GM19099 (cell line): ENCODE measurements around the gene ADAM19.

ENCODE experiments used
- POLR2A ChIP-seq: IDR thresholded peaks from 3 replicates; pipeline ENCODE4 v1.6.1; 2011; ENCODE audit warnings: low read depth; ENCODE audit not compliant: insufficient read length; ENCODE audit errors: extremely low read depth

Gene ADAM19, protein sequence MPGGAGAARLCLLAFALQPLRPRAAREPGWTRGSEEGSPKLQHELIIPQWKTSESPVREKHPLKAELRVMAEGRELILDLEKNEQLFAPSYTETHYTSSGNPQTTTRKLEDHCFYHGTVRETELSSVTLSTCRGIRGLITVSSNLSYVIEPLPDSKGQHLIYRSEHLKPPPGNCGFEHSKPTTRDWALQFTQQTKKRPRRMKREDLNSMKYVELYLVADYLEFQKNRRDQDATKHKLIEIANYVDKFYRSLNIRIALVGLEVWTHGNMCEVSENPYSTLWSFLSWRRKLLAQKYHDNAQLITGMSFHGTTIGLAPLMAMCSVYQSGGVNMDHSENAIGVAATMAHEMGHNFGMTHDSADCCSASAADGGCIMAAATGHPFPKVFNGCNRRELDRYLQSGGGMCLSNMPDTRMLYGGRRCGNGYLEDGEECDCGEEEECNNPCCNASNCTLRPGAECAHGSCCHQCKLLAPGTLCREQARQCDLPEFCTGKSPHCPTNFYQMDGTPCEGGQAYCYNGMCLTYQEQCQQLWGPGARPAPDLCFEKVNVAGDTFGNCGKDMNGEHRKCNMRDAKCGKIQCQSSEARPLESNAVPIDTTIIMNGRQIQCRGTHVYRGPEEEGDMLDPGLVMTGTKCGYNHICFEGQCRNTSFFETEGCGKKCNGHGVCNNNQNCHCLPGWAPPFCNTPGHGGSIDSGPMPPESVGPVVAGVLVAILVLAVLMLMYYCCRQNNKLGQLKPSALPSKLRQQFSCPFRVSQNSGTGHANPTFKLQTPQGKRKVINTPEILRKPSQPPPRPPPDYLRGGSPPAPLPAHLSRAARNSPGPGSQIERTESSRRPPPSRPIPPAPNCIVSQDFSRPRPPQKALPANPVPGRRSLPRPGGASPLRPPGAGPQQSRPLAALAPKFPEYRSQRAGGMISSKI

DNA sequence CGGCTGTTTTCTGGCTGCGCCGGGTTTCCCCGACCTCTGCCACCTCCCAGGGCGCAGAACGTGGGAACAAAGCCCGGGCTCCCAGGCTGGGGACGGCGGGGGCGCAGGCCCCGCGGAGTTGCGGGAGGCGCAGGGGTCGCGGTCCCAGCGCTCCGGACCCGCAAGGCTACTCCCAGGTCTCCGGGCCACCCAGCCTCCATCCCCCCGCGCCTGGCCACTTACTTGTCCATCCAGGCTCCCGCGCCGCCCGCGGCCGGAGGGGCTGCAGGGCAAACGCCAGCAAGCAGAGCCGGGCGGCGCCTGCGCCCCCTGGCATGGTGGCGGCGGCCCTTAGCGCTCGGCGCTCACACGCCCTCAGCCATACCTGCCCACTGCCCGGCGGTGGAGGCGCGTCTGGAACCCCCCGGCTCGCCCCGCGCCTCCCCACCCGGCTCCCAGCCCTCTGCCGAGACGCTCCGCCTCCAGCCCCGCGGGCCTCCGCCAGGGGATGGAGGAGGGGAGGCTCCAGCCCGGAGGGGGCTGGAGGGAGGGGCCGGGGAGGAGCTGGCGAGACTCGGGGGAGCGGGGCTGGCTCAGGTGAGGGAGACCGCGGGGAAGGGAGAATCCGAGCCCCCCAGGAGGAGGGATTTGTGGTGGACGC, at the start of gene ADAM19:
TSS of gene ADAM19 (minus strand) at position 395 of the 640 bp plus-strand sequence. CDS start at position 316, 79 bp downstream.
- peak; percentile 54 for TF ChIP-seq POLR2A

DNA sequence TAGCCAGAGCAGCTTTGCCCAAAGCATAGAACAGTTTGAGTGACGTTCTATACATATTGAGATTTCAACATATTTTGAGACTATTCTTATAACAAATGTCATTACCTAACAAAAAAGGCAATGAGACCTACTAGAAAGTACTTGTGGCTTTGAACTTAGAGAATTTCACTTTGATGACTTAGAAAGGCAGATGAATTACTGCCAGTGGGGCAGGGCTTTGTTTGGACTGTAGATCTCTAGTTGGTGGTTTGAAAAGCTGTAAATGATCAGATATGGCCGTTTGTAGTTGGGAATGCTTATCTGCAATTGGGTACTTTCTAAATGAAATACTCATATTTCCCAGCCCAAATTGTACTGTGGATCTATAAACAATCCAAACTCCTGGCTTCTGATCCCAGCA, 48.6 kb upstream of the ADAM19 start:
- TF ChIP-seq POLR2A = no peak

DNA sequence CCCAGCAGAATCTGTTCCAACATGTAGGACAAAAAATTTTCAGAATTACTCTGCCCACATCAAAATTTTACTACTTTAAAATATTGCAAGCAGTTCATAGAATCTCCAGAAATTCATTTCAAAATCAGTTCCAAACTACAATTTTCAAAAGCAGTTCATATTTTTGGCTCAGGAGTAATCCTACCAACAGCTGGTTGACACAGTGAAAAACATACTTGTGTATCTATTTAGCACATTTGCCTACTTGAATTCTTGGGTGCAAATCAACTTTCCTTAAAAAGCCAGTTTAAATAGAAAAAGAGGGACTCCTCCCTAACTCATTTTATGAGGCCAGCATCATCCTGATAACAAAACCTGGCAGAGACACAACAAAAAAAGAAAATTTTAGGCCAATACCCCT, 45.2 kb upstream of the ADAM19 start:
- no peak for TF ChIP-seq POLR2A

DNA sequence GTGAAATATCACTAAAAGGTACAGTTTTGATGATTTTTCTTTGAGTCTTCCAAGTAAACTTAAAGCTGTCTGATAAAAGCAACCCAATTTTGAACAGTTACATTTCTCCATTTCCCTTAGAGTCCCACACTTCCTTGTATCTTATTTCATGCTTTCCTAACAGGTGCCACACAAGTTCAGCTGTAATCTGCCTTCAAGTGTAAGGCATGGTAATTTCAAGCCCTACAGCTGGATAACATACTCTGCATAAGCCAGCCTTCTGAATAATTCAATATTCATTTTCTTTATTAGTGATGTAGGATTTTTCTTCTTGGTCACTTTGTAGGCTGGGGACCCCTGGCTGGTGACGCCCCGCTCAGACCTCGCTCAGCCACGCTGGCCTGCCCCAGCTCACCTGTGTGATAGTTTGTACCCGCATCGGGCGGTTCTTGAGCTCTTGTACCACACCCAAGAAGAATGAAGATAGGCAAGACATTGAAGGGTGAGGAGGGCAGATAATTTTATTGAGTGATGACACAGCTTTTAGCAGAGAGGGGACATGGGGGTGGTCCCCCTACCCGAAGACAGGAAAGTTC, 42.7 kb upstream of the ADAM19 start:
- no peak for TF ChIP-seq POLR2A

DNA sequence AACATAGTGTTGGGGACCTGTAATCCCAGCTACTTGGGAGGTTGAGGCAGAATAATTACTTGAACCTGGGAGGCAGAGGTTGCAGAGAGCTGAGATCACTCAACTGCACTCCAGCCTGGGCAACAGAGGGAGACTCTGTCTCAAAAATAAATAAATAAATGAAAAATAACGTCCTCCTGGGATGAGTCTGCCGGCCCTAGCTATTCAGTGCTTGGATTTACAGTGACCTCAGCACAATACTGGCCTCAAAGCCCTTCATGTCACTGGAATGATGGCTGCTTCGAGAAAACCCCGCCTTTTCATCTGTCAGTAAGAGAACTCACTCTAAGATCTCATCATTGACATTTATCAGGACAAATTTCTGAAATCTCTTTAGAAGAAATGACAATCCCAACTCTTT, 41.2 kb upstream of the ADAM19 start:
- TF ChIP-seq POLR2A = no peak

DNA sequence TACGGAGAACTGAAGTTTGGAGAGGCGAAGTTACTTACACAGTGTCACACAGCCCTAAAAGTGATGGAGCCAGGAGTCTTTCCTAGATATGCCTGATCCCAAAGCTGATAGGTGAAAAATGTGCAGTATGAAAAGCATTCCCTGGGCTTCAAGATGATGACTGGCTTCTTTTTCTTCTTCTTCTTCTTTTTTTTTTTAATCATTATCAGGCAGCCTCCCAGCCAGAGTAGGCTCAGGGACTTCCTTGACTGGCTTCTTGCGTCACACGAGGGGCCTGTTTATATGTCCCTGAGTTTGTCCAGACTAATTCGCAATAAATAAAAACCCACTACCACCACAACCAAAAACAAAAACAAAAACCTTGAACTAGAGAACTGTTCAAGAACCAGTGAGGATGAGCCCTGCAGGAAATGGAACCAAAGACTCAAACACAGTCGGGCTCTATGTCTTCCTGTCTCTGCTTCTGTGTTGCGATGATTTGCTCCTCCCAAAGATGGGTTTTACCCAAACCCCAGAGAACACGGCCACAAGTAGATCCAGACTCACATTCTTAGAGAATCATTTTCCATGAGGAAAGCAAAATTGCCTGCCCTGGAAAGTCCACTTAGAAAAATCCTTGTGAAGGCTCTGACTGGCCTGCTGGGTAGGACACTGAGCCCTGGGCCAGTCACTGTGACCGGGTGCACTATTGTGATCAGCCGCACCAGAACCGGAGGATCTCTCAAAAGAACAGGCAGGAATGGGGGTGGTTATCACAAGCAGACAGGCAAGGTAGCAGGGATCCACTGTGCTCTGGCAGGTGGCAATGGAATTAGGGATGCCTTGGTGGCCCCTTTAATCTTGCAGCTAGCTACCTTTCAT, 38.0 kb upstream of the ADAM19 start:
- no peak for TF ChIP-seq POLR2A

DNA sequence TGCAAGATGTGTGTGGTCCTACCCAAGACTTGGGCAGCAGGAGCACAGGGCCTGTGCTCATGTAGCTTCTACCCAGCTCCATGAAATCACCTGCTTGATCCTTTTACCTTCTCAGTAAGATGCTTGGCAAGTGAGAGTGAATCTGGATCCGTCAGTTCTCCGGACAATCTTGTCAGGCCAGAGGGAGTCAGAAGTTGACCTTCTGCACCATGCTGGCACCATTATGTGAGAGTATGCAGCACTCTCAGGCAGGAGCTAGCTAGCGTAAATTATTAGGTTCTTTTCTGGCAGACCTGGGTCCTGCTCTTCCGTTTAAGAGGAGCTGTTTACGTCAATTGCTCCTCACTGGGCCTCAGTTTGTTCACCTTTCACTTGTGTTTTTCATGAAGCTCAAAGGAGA, 37.0 kb upstream of the ADAM19 start:
- TF ChIP-seq POLR2A = no peak

DNA sequence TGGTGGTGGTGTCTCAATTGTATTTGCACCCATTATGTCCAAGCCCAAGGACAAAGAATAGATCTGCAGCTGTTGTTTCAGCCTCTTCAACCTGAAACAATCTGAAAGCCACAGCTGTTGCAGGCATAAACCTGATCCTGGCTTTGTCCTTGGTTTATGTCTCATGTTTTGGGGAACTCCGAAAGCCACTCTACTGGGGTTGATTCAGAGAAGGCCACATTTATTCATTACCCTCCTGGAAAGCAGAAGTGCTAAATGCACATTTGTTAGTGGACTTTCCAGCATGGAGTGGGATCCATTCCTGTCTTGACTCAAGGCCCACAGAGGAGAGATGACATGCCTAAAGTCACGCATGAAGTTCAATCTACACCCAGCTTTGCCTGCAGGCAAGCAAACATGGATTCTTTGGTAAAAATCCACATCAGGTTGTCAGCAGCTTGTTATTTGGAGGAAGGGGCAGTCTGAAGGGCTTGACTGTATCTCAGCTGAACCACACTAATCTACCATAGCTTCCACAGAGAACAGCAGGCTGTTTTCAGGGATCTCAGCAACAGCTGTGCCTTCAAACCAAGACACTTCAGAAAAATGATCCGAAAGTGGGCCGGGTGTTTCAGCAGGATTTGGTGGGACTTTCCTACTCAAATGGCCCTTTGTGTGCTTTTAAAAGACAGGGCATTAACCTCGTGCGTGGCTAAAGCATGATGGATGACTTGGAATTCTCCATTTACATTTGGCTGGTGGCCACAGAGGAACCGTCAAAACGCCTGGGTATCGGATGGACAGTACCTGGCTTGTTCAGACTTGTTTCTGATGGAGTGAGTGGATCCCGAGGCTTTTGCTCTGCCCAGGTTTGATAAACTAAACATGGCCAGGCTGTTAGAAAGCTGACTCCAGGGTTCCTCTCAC, 36.2 kb upstream of the ADAM19 start:
- no peak for TF ChIP-seq POLR2A

DNA sequence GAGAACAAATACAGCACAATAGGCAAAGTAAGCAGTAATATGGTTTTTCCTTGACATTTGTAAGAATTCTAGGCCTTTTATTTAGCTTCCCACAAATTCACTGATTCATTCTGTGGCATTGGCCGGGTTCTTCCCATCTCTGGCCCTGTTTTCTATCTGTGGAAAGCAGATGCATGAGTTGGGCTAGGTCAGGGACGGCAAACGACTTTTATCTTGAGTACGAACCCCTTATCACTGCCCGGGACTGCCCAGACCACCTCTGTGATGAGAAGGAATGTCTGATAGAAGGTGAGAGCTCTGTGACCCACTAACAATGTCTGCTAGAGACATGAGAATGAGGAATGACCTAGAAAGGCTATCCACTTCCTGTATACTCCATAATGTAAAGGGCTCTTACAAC, 35.4 kb upstream of the ADAM19 start:
- no peak for TF ChIP-seq POLR2A

DNA sequence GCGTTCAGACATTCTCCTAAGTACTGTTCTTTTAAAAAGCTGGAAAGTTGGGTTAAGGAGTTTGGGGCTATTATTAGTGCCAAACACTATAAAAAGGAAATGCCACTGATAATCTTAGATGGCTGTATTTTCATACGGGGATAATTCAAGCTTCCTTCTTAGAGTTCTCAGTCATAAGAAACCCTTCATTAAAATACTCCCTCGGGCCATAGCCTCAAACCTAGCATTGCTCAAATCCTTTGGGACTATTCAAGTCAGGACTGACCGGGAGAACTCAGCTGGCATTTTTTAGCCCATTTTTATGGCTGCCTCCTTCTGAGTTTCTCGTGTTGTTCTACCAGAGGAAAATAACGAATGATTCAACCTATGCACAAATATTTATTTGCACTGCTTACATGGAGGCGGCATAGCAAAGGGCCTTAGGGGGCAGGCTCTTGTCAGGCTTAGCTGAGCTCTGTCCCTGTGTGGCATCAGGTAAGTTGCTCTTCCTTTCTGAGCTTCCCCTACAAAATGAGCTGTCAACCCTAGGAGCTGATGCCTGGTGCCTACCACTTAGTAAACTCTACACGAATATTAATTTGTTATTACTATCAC, 33.5 kb upstream of the ADAM19 start:
- no peak for TF ChIP-seq POLR2A

DNA sequence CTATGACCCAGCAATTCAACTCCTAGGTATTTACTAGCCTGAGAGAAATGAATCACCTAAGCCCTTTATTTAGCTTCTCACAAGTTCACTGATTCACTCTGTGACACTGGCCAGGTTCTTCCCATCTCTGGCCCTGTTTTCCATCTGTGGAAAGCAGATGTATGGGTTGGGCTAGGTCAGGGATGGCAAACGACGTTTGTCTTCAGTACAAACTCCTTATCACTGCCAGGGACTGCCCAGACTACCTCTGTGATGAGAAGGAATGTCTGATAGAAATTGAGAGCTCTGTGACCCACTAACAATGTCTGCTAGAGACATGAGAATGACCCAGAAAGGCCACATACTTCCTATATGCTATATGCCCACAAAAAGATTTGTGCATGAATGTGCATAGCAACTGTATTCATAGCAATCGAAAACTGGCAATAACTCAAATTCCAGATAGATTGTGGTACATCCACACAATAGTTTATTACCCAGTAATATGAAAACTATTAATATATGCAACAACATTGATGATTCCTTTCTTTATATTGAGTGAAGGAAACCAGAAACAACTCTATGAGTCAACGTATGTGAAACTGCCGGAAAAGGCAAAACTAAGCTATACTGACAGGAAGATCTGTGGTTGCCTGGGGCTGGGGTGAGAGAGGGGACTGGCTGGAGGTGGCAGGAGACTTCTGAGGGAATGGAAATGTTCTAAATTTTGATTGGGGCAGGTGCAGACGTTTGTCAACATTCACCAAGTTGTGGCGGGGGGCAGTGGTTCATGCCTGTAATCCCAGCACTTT, 32.0 kb upstream of the ADAM19 start:
- no peak for TF ChIP-seq POLR2A

DNA sequence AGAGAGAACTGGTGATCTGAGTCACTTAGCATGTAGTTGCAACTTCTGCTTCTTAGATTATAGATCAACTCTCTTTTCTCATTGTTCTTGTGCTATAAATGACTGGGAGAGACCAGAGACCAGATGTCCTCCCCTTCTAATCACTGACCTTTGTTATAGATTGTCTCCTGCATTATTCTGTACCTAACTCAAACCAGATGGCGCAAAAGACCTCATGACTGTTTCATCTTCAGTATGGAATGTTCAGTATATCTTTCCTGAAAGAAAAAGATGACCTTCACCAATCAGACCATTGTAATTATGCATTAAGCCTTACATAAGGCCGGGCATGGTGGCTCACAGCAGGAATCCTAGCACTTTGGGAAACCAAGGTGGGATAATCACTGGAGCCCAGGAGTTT, 30.5 kb upstream of the ADAM19 start:
- TF ChIP-seq POLR2A = no peak
